H1 (cell line): ENCODE measurements around the gene ZNF134. TPM values are rescaled to one million over a fixed set of nuclear protein-coding genes. Genes with fewer than 3 reads are reported as not detected.

Source experiments
- CTCF ChIA-PET: fragments of 300-600 bp; sonication (Branson Sonifier 250); formaldehyde crosslinking; loops from one replicate; lab custom pipeline; 2021; ENCODE audit not compliant: partially characterized antibody; lab: Charles Lee
- POLR2A ChIA-PET: fragments of 300-600 bp; sonication (Branson Sonifier 250); formaldehyde crosslinking; loops from one replicate; lab custom pipeline; 2021; ENCODE audit warnings: inconsistent platforms; ENCODE audit not compliant: partially characterized antibody; lab: Charles Lee
- DNase-seq, 2 experiments: peaks; one replicate each; pipeline versions ENCODE4 v3.0.0 to v3.0.0-alpha.2; 2010 to 2022; ENCODE audit warnings: low spot score in 2 of 2, low read depth in 1 of 2, mixed read lengths in 1 of 2
- FAIRE-seq: peaks from 2 replicates; lab custom pipeline; 2011; peaks lifted over from hg19 to GRCh38; lab: Jason Lieb, UNC
- H2AFZ ChIP-seq: 2 replicates; pipeline ENCODE4 v1.8.1; 2012; ENCODE audit warnings: low read length, inconsistent platforms
- H2AK5ac ChIP-seq: 2 replicates; pipeline ENCODE4 v1.6.1; 2013; ENCODE audit warnings: low read depth, low read length
- H2BK120ac ChIP-seq: replicated peaks from 2 replicates; pipeline ENCODE3; 2013; ENCODE audit warnings: low read depth, low read length, inconsistent platforms
- H2BK12ac ChIP-seq: 2 replicates; pipeline ENCODE4 v1.6.1; 2013; ENCODE audit warnings: low read depth, low read length
- H2BK15ac ChIP-seq: 2 replicates; pipeline ENCODE4 v1.6.1; 2013; ENCODE audit warnings: low read length
- H2BK20ac ChIP-seq: 2 replicates; pipeline ENCODE4 v1.6.1; 2013; ENCODE audit warnings: low read length
- H2BK5ac ChIP-seq: 2 replicates; pipeline ENCODE4 v1.6.1; 2013; ENCODE audit warnings: low read depth, low read length
- H3K14ac ChIP-seq: 2 replicates; pipeline ENCODE4 v1.6.1; 2013; ENCODE audit warnings: inconsistent platforms; ENCODE audit not compliant: insufficient read length
- H3K18ac ChIP-seq: 2 replicates; pipeline ENCODE4 v1.6.1; 2013; ENCODE audit warnings: low read length; ENCODE audit errors: extremely low read depth
- H3K23ac ChIP-seq: 2 replicates; pipeline ENCODE4 v1.6.1; 2013; ENCODE audit warnings: inconsistent platforms; ENCODE audit not compliant: insufficient read length
- H3K23me2 ChIP-seq: 2 replicates; pipeline ENCODE4 v1.6.1; 2013; ENCODE audit warnings: low read depth, low read length
- H3K27ac ChIP-seq: 2 replicates; pipeline ENCODE4 v1.6.1; 2011; ENCODE audit warnings: low read depth, low read length, inconsistent platforms
- H3K27me3 ChIP-seq, 4 experiments: replicated peaks in 1 of 4; 1 replicate in 1 of 4; 2 replicates in 3 of 4; pipeline versions ENCODE4 v1.6.1 to v1.8.1; 2011 to 2013; ENCODE audit warnings: low read length in 3 of 4, mild to moderate bottlenecking in 3 of 4, inconsistent platforms in 2 of 4, mixed read lengths in 2 of 4, moderate library complexity in 1 of 4; ENCODE audit not compliant: control insufficient read depth in 3 of 4, insufficient read depth in 3 of 4; ENCODE audit errors: extremely low read depth in 1 of 4
- H3K36me3 ChIP-seq, 4 experiments: 2 replicates each; pipeline versions ENCODE4 v1.6.1 to v1.8.1; 2011 to 2013; ENCODE audit warnings: mild to moderate bottlenecking in 4 of 4, low read length in 3 of 4, moderate library complexity in 2 of 4, control low read depth in 1 of 4, inconsistent platforms in 1 of 4; ENCODE audit not compliant: insufficient read depth in 4 of 4, control insufficient read depth in 2 of 4
- H3K4ac ChIP-seq: replicated peaks from 2 replicates; pipeline ENCODE3; 2013; ENCODE audit warnings: low read length, low read depth, mixed read lengths, inconsistent platforms; ENCODE audit not compliant: insufficient read length
- H3K4me1 ChIP-seq, 4 experiments: replicated peaks in 1 of 4; 1 replicate in 1 of 4; 2 replicates in 3 of 4; pipeline versions ENCODE4 v1.6.1 to v1.8.1; 2011 to 2013; ENCODE audit warnings: low read length in 3 of 4, inconsistent platforms in 2 of 4, mixed read lengths in 1 of 4; ENCODE audit not compliant: insufficient read depth in 4 of 4, control insufficient read depth in 3 of 4
- H3K4me2 ChIP-seq, 2 experiments: 2 replicates each; pipeline versions ENCODE4 v1.6.1 to v1.8.1; 2011 to 2013; ENCODE audit warnings: low read depth in 2 of 2, low read length in 2 of 2, control low read depth in 1 of 2, inconsistent platforms in 1 of 2, mild to moderate bottlenecking in 1 of 2; ENCODE audit not compliant: insufficient read depth in 1 of 2
- H3K4me3 ChIP-seq, 4 experiments: fragments of 200-600, 300-600 bp in 1 of 4; sonication (generic), shearing (Covaris generic), sonication (Bioruptor Twin) in 1 of 4; 2 replicates each; pipeline versions ENCODE4 v1.5.1 to v1.8.1; 2011 to 2016; ENCODE audit warnings: low read length in 4 of 4, low read depth in 3 of 4, control low read depth in 2 of 4, inconsistent platforms in 2 of 4, mild to moderate bottlenecking in 2 of 4, mixed read lengths in 1 of 4, moderate library complexity in 1 of 4; ENCODE audit not compliant: insufficient read depth in 2 of 4; ENCODE audit errors: extremely low read depth in 1 of 4
- H3K56ac ChIP-seq: replicated peaks from 2 replicates; pipeline ENCODE3; 2013; ENCODE audit warnings: low read depth, mild to moderate bottlenecking, mixed read lengths, low read length, inconsistent platforms; ENCODE audit not compliant: insufficient read length
- H3K79me1 ChIP-seq: 2 replicates; pipeline ENCODE4 v1.6.1; 2013; ENCODE audit warnings: low read depth, low read length, control low read depth
- H3K79me2 ChIP-seq, 2 experiments: 2 replicates each; pipeline versions ENCODE4 v1.6.1 to v1.8.1; 2012 to 2013; ENCODE audit warnings: low read length in 2 of 2, mild to moderate bottlenecking in 2 of 2, inconsistent platforms in 1 of 2; ENCODE audit not compliant: insufficient read depth in 2 of 2, control insufficient read depth in 1 of 2
- H3K9ac ChIP-seq, 4 experiments: replicated peaks in 1 of 4; 1 replicate in 1 of 4; 2 replicates in 3 of 4; pipeline versions ENCODE4 v1.6.1 to v1.8.1; 2011 to 2013; ENCODE audit warnings: low read depth in 3 of 4, low read length in 3 of 4, control low read depth in 2 of 4, mild to moderate bottlenecking in 2 of 4, moderate library complexity in 2 of 4, inconsistent platforms in 1 of 4; ENCODE audit errors: extremely low read depth in 1 of 4
- H3K9me3 ChIP-seq, 2 experiments: 2 replicates each; pipeline versions ENCODE4 v1.6.1 to v1.8.1; 2012 to 2013; ENCODE audit warnings: mild to moderate bottlenecking in 2 of 2, moderate library complexity in 2 of 2, control low read depth in 1 of 2, inconsistent platforms in 1 of 2, low read depth in 1 of 2, low read length in 1 of 2, mixed read lengths in 1 of 2; ENCODE audit not compliant: insufficient read depth in 2 of 2
- H4K20me1 ChIP-seq, 2 experiments: replicated peaks in 1 of 2; 2 replicates each; pipeline versions ENCODE3 to v1.8.1; 2011 to 2013; ENCODE audit warnings: inconsistent platforms in 2 of 2, low read length in 2 of 2, mild to moderate bottlenecking in 1 of 2; ENCODE audit not compliant: insufficient read depth in 2 of 2, control insufficient read depth in 1 of 2
- H4K5ac ChIP-seq: 2 replicates; pipeline ENCODE4 v1.6.1; 2013; ENCODE audit warnings: low read length, low read depth, mixed read lengths, inconsistent platforms; ENCODE audit not compliant: insufficient read length
- H4K8ac ChIP-seq: 2 replicates; pipeline ENCODE4 v1.8.0; 2013; ENCODE audit warnings: mild to moderate bottlenecking, moderate library complexity, low read length, inconsistent platforms; ENCODE audit not compliant: insufficient read depth; ENCODE audit errors: extremely low read depth
- H4K91ac ChIP-seq: replicated peaks from 2 replicates; pipeline ENCODE3; 2013; ENCODE audit warnings: low read length, mixed read lengths, inconsistent platforms; ENCODE audit not compliant: insufficient read length
- BACH1 ChIP-seq: IDR thresholded peaks from 2 replicates; pipeline ENCODE4 v1.6.1; 2012; ENCODE audit warnings: low read length, improper control_type of control experiment
- CBX5 ChIP-seq: fragments of 300-800, 300-1000 bp; sonication (generic); IDR thresholded peaks from 2 replicates; pipeline ENCODE4 v1.7.1; 2016; ENCODE audit warnings: antibody characterized with exemption, low read length, low read depth
- FOSL1 ChIP-seq: IDR thresholded peaks from 2 replicates; pipeline ENCODE4 v1.6.1; 2011; ENCODE audit warnings: mild to moderate bottlenecking, low read depth, low read length, moderate library complexity; ENCODE audit not compliant: insufficient read depth
- GTF2F1 ChIP-seq: IDR thresholded peaks from 2 replicates; pipeline ENCODE4 v1.6.1; 2012; ENCODE audit warnings: low read depth, low read length, improper control_type of control experiment, borderline replicate concordance
- HDAC2 ChIP-seq, 2 experiments: fragments of 300-600 bp in 1 of 2; sonication (generic) in 1 of 2; IDR thresholded peaks; 2 replicates each; pipeline ENCODE4 v1.6.1; 2011 to 2012; ENCODE audit warnings: low read depth in 2 of 2, low read length in 2 of 2, mild to moderate bottlenecking in 2 of 2, moderate library complexity in 2 of 2, borderline replicate concordance in 1 of 2, inconsistent platforms in 1 of 2
- HDAC6 ChIP-seq: IDR thresholded peaks from one replicate; pipeline ENCODE4 v1.7.1; 2012; ENCODE audit warnings: low read depth, mild to moderate bottlenecking, inconsistent platforms, low read length, moderate library complexity
- KDM5A ChIP-seq: fragments of 200-600 bp; IDR thresholded peaks from 2 replicates; pipeline ENCODE4 v1.7.1; 2012; ENCODE audit warnings: mild to moderate bottlenecking, low read length, inconsistent platforms, mixed read lengths
- PHF8 ChIP-seq: fragments of 200-600 bp; sonication (generic); conservative IDR thresholded peaks from 2 replicates; pipeline ENCODE4 v1.7.1; 2012; ENCODE audit warnings: low read depth, mild to moderate bottlenecking, inconsistent platforms, low read length, moderate library complexity
- POLR2A ChIP-seq, 2 experiments: IDR thresholded peaks; 1 replicate in 1 of 2; 2 replicates in 1 of 2; pipeline ENCODE4 v1.6.1; 2011; ENCODE audit warnings: low read depth in 2 of 2, low read length in 2 of 2, mild to moderate bottlenecking in 2 of 2; ENCODE audit errors: control extremely low read depth in 1 of 2
- SAP30 ChIP-seq: fragments of 300-600 bp; sonication (generic); IDR thresholded peaks from 2 replicates; pipeline ENCODE4 v1.7.1; 2012; ENCODE audit warnings: low read length, moderate library complexity, mild to moderate bottlenecking, inconsistent platforms; ENCODE audit not compliant: insufficient read depth, insufficient replicate concordance
- SIX5 ChIP-seq: IDR thresholded peaks from 2 replicates; pipeline ENCODE4 v1.6.1; 2011; ENCODE audit warnings: mild to moderate bottlenecking, low read depth, low read length
- YY1 ChIP-seq: IDR thresholded peaks from 2 replicates; pipeline ENCODE4 v1.6.1; 2011; ENCODE audit warnings: low read depth, mild to moderate bottlenecking, low read length
- WGBS, 2 experiments: shearing (Covaris generic) in 1 of 2; methylation state at CpG; one replicate each; pipeline versions ENCODE4 v1.1.6 to v1.1.7; 2013 to 2015; ENCODE audit warnings: low lambda C conversion rate in 2 of 2, mixed read lengths in 2 of 2, inconsistent platforms in 1 of 2, low coverage in 1 of 2, missing lambda C conversion rate in 1 of 2; ENCODE audit not compliant: insufficient replicate concordance in 2 of 2, insufficient coverage in 1 of 2, insufficient read length in 1 of 2; ENCODE audit errors: extremely low coverage in 1 of 2, missing lambda C conversion rate in 1 of 2; 5-methylcytosine and 5-hydroxymethylcytosine counted together
- polyA plus RNA-seq, 7 experiments: library from polyadenylated mRNA; depleted of rRNA in 3 of 7; stranded (reverse) in 5 of 7; unstranded in 2 of 7; fragments of >200 nt in 5 of 7; fragments of 200-250 nt in 2 of 7; gene quantifications; 1 replicate in 5 of 7; 2 replicates in 1 of 7; 4 replicates in 1 of 7; pipeline versions ENCODE4 v1.2.1 to v1.2.3, GENCODE V29; 2011 to 2013; ENCODE audit warnings: missing spikeins in 2 of 7, mixed read lengths in 2 of 7
- total RNA-seq: library from RNA; stranded (reverse); fragmentation: NEBNext Ultra II Directional; extraction: Animal tissue kit (Norgen Biotek cat#: 25700); gene quantifications from 2 replicates; pipeline ENCODE4 v1.2.1, GENCODE V29; 2021

ZNF134 gene
- total and polyA plus RNA-seq, 2 of the 8 experiments (the other 6 are each of a cell fraction or from before 2014, with no cell fraction given) = 16.6 to 54.6 TPM

GRCh38 chr19:57620673-57621348, 6.8 kb downstream of the ZNF134 start:
- Histone ChIP-seq H3K36me3 (peaks cover 60 to 90% (median 81%) of the 10 kb centered on the region in 4 experiments), H2AFZ (no peak overlapping the region), H3K14ac (no peak overlapping the region), H4K91ac (no peak overlapping the region), H3K4ac (no peak overlapping the region), H2BK120ac (no peak overlapping the region), H4K20me1 (no peaks in the 10 kb centered on the region), H4K5ac (no peak overlapping the region), H3K9ac (no peak overlapping the region), H3K4me1 (no peaks in the 10 kb centered on the region), H3K4me3 (peak overlapping the region in 2 of 4 experiments; percentile 4 to 35; a peak in 3 of 8 replicates), H2AK5ac (no peak overlapping the region), H3K79me2 (peaks cover 50 to 80% of the 10 kb centered on the region in 2 experiments), H2BK5ac (no peak overlapping the region), H2BK12ac (no peak overlapping the region), H4K8ac (no peak overlapping the region), H3K79me1 (peaks cover 19% of the 10 kb centered on the region), H3K9me3 (peaks cover 75 to 77% of the 10 kb centered on the region in 2 experiments), H3K56ac (no peak overlapping the region), H2BK20ac (no peak overlapping the region), H3K23me2 (no peaks in the 10 kb centered on the region), H3K27ac (no peak overlapping the region), H3K23ac (no peak overlapping the region), H2BK15ac (no peak overlapping the region), H3K4me2 (no peak overlapping the region), H3K18ac (no peak overlapping the region), H3K27me3 (no peaks in the 10 kb centered on the region)
- DNase-seq (no peak), FAIRE-seq (no peak)
- 95% methylated on average over 10 of the region's 10 CpGs; no CpG with 5 or more reads in 1 of the 2 experiments for WGBS, 2 experiments
- POLR2A ChIA-PET = interaction anchor here (1.6 to 3.6 kb wide), 3 partner anchors 12 to 28 kb away, joined by 3 to 17 read pairs (median 4); partner anchors contain the start of genes ZNF211 and ZNF530
- CTCF ChIA-PET = interaction anchor here (1.2 kb wide), 1 partner anchor 117 kb away, joined by 3 read pairs; no protein-coding TSS in a partner anchor
- TF ChIP-seq HDAC2 (IDR thresholded peaks at IDR 0.05; ENCODE audit: borderline replicate concordance in 1 of 2, low read depth in 2 of 2, low read length in 2 of 2) (no peak), GTF2F1 (peak; percentile 47; the same call in 1 of the 2 replicates), FOSL1 (no peak), SIX5 (no peak), POLR2A (IDR thresholded peaks at IDR 0.05; ENCODE audit: control extremely low read depth in 1 of 2, low read depth in 2 of 2, low read length in 2 of 2) (no peak), KDM5A (no peak), BACH1 (0 out of 2 replicates have a peak, but pooled peaks have one; percentile 10), CBX5 (0 out of 2 replicates have a peak, but pooled peaks have one; percentile 8), SAP30 (no peak), YY1 (no peak), HDAC6 (no peak), PHF8 (no peak)
